GM12875 (cell line): Measurements from ENCODE around the gene WBP1L.
"Not testable (repeated sequence)": the region's sequence is repeated elsewhere in the genome, so short reads cannot be mapped to it uniquely, and the experiment has no call there.

ENCODE experiments used
- H3K4me3 ChIP-seq: one replicate; pipeline ENCODE4 v1.5.1; 2011; ENCODE audit warnings: low read depth, low read length, control low read depth
- CTCF ChIP-seq: IDR thresholded peaks from 2 replicates; pipeline ENCODE4 v1.5.1; 2011; ENCODE audit warnings: low read depth, mild to moderate bottlenecking, control low read depth, inconsistent platforms, low read length, moderate library complexity, borderline replicate concordance; ENCODE audit not compliant: insufficient read depth

Gene WBP1L

GRCh38 chr10:102850025-102850518 is 106.3 kb downstream of the WBP1L start:
- H3K4me3 ChIP-seq = no peak overlapping the region
- no peak for TF ChIP-seq CTCF

GRCh38 chr10:102853237-102853636 is 109.5 kb downstream of the WBP1L start:
- not testable (repeated sequence) for H3K4me3 ChIP-seq

- H3K4me3 ChIP-seq = not testable (repeated sequence)
These were observed 112.1 kb downstream of the WBP1L start for GRCh38 chr10:102855731-102856436.

- H3K4me3 ChIP-seq = no peak overlapping the region
- TF ChIP-seq CTCF = no peak
These were observed 113.1 kb downstream of the WBP1L start for GRCh38 chr10:102856758-102857424.

GRCh38 chr10:102859911-102860310 is 116.2 kb downstream of the WBP1L start:
- no peak for TF ChIP-seq CTCF
- no peak overlapping the region for H3K4me3 ChIP-seq

GRCh38 chr10:102863660-102864059 is 119.9 kb downstream of the WBP1L start:
- H3K4me3 ChIP-seq = no peak overlapping the region
- TF ChIP-seq CTCF = no peak

- no peak overlapping the region for H3K4me3 ChIP-seq
- no peak for TF ChIP-seq CTCF
These were observed 121.9 kb downstream of the WBP1L start for GRCh38 chr10:102865620-102866019.
